GM23338 (cell line): Measurements from ENCODE around the gene ADCY7. TPM values are rescaled to one million over a fixed set of nuclear protein-coding genes. Genes with fewer than 3 reads are reported as not detected.

Source experiments
- ATAC-seq: fragments of 200-7000 bp; cut with Tn5 transposase; 3 replicates; pipeline ENCODE4 v1.9.1; 2020
- DNase-seq: peaks from one replicate; pipeline ENCODE4 v3.0.0-alpha.2; 2015; ENCODE audit warnings: low spot score
- H2AFZ ChIP-seq: fragments of 200-600 bp; sonication (generic); 2 replicates; pipeline ENCODE4 v1.8.0; 2016; ENCODE audit warnings: antibody characterized with exemption, mild to moderate bottlenecking, moderate library complexity
- H3F3A ChIP-seq: fragments of 200-600 bp; sonication (generic); replicated peaks from 2 replicates; pipeline ENCODE4 v1.8.0; 2017; ENCODE audit warnings: antibody characterized with exemption, mixed run types, low read depth
- H3K27ac ChIP-seq: fragments of 200-600 bp; sonication (generic); 2 replicates; pipeline ENCODE4 v1.6.1; 2016; ENCODE audit warnings: low read depth
- H3K27me3 ChIP-seq: fragments of 200-600 bp; sonication (generic); 2 replicates; pipeline ENCODE4 v1.8.0; 2016; ENCODE audit warnings: mild to moderate bottlenecking, mixed run types, moderate library complexity; ENCODE audit not compliant: insufficient read depth
- H3K36me3 ChIP-seq: fragments of 200-600 bp; sonication (generic); 2 replicates; pipeline ENCODE4 v1.8.0; 2016; ENCODE audit warnings: mild to moderate bottlenecking; ENCODE audit not compliant: insufficient read depth
- H3K4me1 ChIP-seq: fragments of 200-600 bp; sonication (generic); 2 replicates; pipeline ENCODE4 v1.8.0; 2016; ENCODE audit warnings: mild to moderate bottlenecking, moderate library complexity; ENCODE audit not compliant: insufficient read depth
- H3K4me2 ChIP-seq: fragments of 200-600 bp; sonication (generic); 2 replicates; pipeline ENCODE4 v1.7.1; 2017; ENCODE audit warnings: mixed run types
- H3K4me3 ChIP-seq: fragments of 200-600 bp; sonication (generic); 2 replicates; pipeline ENCODE4 v1.6.1; 2016; ENCODE audit warnings: mixed run types
- H3K79me2 ChIP-seq: fragments of 200-600 bp; sonication (generic); replicated peaks from 2 replicates; pipeline ENCODE4 v1.8.0; 2017; ENCODE audit warnings: mild to moderate bottlenecking; ENCODE audit not compliant: insufficient read depth
- H3K9me2 ChIP-seq: fragments of 200-600 bp; sonication (generic); 2 replicates; pipeline ENCODE4 v1.8.0; 2017; ENCODE audit not compliant: insufficient read depth
- H4K20me1 ChIP-seq: fragments of 200-600 bp; sonication (generic); replicated peaks from 2 replicates; pipeline ENCODE4 v1.8.0; 2017; ENCODE audit warnings: mild to moderate bottlenecking; ENCODE audit not compliant: insufficient read depth
- H3K27ac Mint-ChIP-seq: 2 replicates; pipeline ENCODE4 v1.8.0; 2020; ENCODE audit warnings: inconsistent platforms, mild to moderate bottlenecking, moderate library complexity, mixed read lengths
- H3K27me3 Mint-ChIP-seq: 3 replicates; pipeline ENCODE4 v1.8.0; 2022; ENCODE audit warnings: low read depth, mild to moderate bottlenecking, moderate library complexity, mixed read lengths, inconsistent platforms; ENCODE audit not compliant: insufficient read depth, poor library complexity
- H3K36me3 Mint-ChIP-seq: 3 replicates; pipeline ENCODE4 v1.8.0; 2021; ENCODE audit warnings: low read depth, mild to moderate bottlenecking, inconsistent platforms, moderate library complexity, mixed read lengths
- H3K4me1 Mint-ChIP-seq: 3 replicates; pipeline ENCODE4 v1.8.0; 2020; ENCODE audit warnings: mild to moderate bottlenecking, inconsistent platforms, mixed read lengths
- H3K4me3 Mint-ChIP-seq: 3 replicates; pipeline ENCODE4 v1.8.0; 2021; ENCODE audit warnings: moderate library complexity, mild to moderate bottlenecking, inconsistent platforms, mixed read lengths
- H3K9me3 Mint-ChIP-seq: 3 replicates; pipeline ENCODE4 v1.8.0; 2020; ENCODE audit warnings: moderate library complexity, mild to moderate bottlenecking, inconsistent platforms, mixed read lengths
- CREB1 ChIP-seq: fragments of 250-450 bp; sonication (Bioruptor Pico); IDR thresholded peaks from 2 replicates; pipeline ENCODE4 v1.5.0; 2020; ENCODE audit warnings: low read depth, mild to moderate bottlenecking, moderate library complexity
- CTCF ChIP-seq, 2 experiments: fragments of 200-600 bp in 1 of 2; sonication (generic) in 1 of 2; conservative IDR thresholded peaks; 2 replicates each; pipeline versions ENCODE4 v1.5.1 to v1.6.1; 2016 to 2017; ENCODE audit warnings: antibody characterized with exemption in 2 of 2, low read depth in 2 of 2, mild to moderate bottlenecking in 2 of 2, moderate library complexity in 1 of 2
- ETS1 ChIP-seq: IDR thresholded peaks from 2 replicates; pipeline ENCODE4 v1.6.1; 2016; ENCODE audit warnings: antibody characterized with exemption
- EZH2 ChIP-seq: fragments of 200-600 bp; sonication (generic); IDR thresholded peaks from one replicate; pipeline ENCODE4 v1.8.0; 2017; ENCODE audit warnings: antibody characterized with exemption, mild to moderate bottlenecking, low read depth; ENCODE audit not compliant: unreplicated experiment
- JUNB ChIP-seq: IDR thresholded peaks from one replicate; pipeline ENCODE4 v1.6.1; 2016; ENCODE audit warnings: antibody characterized with exemption; ENCODE audit not compliant: unreplicated experiment
- POLR2AphosphoS5 ChIP-seq: IDR thresholded peaks from 2 replicates; pipeline ENCODE4 v1.6.1; 2016; ENCODE audit warnings: antibody characterized with exemption, low read depth
- ZNF114 ChIP-seq: fragments of 250-450 bp; sonication (Bioruptor Pico); IDR thresholded peaks from 2 replicates; pipeline ENCODE4 v1.5.0; 2020; ENCODE audit warnings: mild to moderate bottlenecking, moderate library complexity
- ZNF331 ChIP-seq: fragments of 250-450 bp; sonication (Bioruptor Pico); IDR thresholded peaks from 2 replicates; pipeline ENCODE4 v1.5.0; 2020; ENCODE audit warnings: low read depth, mild to moderate bottlenecking, moderate library complexity
- polyA plus RNA-seq: library from polyadenylated mRNA; unstranded; fragments of >200 nt; fragmentation: Nextera tagmentation; extraction: Ambion mirVana; gene quantifications from 2 replicates; pipeline ENCODE4 v1.2.1, GENCODE V29; 2016
- total RNA-seq: library from RNA; depleted of rRNA; stranded (reverse); fragments of >200 nt; shearing (Covaris generic); gene quantifications from 2 replicates; pipeline ENCODE4 v1.2.3, GENCODE V29; 2014

Gene ADCY7
- total and polyA plus RNA-seq, 2 experiments from 2014 or later, result 2.4 to 10.5 TPM

- Histone ChIP-seq H3K27me3 (no peaks in the 10 kb centered on the region), H3K4me1 (no peaks in the 10 kb centered on the region), H3F3A (no peaks in the 10 kb centered on the region), H2AFZ (no peak overlapping the region), H3K9me2 (no peaks in the 10 kb centered on the region), H3K36me3 (peaks cover 42% of the 10 kb centered on the region), H3K79me2 (no peaks in the 10 kb centered on the region), H4K20me1 (0 out of 2 replicates have a peak, but pooled peaks cover 4% of the 10 kb centered on the region), H3K27ac (no peak overlapping the region), H3K4me2 (no peak overlapping the region), H3K4me3 (no peak overlapping the region)
- H3K27me3 Mint-ChIP-seq, result peaks cover 5% of the 10 kb centered on the region
- no peak overlapping the region for H3K27ac Mint-ChIP-seq
- no peak for DNase-seq
- no peaks in the 10 kb centered on the region for H3K4me1 Mint-ChIP-seq
- H3K4me3 Mint-ChIP-seq, result no peak overlapping the region
- H3K36me3 Mint-ChIP-seq, result peaks cover 56% of the 10 kb centered on the region
- no peak for TF ChIP-seq POLR2AphosphoS5
- TF ChIP-seq ZNF114, result no peak
- TF ChIP-seq JUNB, result no peak
- no peak for TF ChIP-seq CTCF (conservative IDR thresholded peaks at IDR 0.05; ENCODE audit: low read depth in 2 of 2)
- TF ChIP-seq EZH2, result no peak
- ATAC-seq, result no peak
- no peaks in the 10 kb centered on the region for H3K9me3 Mint-ChIP-seq
These were observed 50.7 kb downstream of the ADCY7 start for GRCh38 chr16:50316848-50317630.

GRCh38 chr16:50318796-50319578, 52.6 kb downstream of the ADCY7 start:
- no peaks in the 10 kb centered on the region for H3K79me2 ChIP-seq
- H3K4me3 Mint-ChIP-seq, result no peak overlapping the region
- no peaks in the 10 kb centered on the region for H3K9me3 Mint-ChIP-seq
- H3K36me3 Mint-ChIP-seq, result peaks cover 68% of the 10 kb centered on the region
- H3K36me3 ChIP-seq, result peaks cover 42% of the 10 kb centered on the region
- ATAC-seq (no peak), DNase-seq (no peak)
- H3K27ac Mint-ChIP-seq, result no peak overlapping the region
- H3F3A ChIP-seq, result no peaks in the 10 kb centered on the region
- no peak overlapping the region for H3K4me3 ChIP-seq
- no peak for TF ChIP-seq JUNB
- no peak for TF ChIP-seq CREB1 (CRISPR knock-in tag)
- no peak overlapping the region for H3K4me2 ChIP-seq
- 0 out of 2 replicates have a peak, but pooled peaks cover 4% of the 10 kb centered on the region for H4K20me1 ChIP-seq
- H3K9me2 ChIP-seq, result no peaks in the 10 kb centered on the region
- no peak overlapping the region for H3K27ac ChIP-seq
- H3K4me1 ChIP-seq, result no peaks in the 10 kb centered on the region
- no peak overlapping the region for H2AFZ ChIP-seq
- H3K27me3 Mint-ChIP-seq, result no peaks in the 10 kb centered on the region
- no peaks in the 10 kb centered on the region for H3K27me3 ChIP-seq
- H3K4me1 Mint-ChIP-seq, result no peaks in the 10 kb centered on the region

- Histone ChIP-seq H3F3A (no peaks in the 10 kb centered on the region), H3K27me3 (no peaks in the 10 kb centered on the region), H4K20me1 (0 out of 2 replicates have a peak, but pooled peaks cover 4% of the 10 kb centered on the region), H3K36me3 (peaks cover 50% of the 10 kb centered on the region), H3K4me3 (no peak overlapping the region), H3K9me2 (no peaks in the 10 kb centered on the region), H3K27ac (no peak overlapping the region), H2AFZ (no peak overlapping the region), H3K4me2 (no peak overlapping the region), H3K79me2 (no peaks in the 10 kb centered on the region), H3K4me1 (no peaks in the 10 kb centered on the region)
- no peaks in the 10 kb centered on the region for H3K4me1 Mint-ChIP-seq
- H3K27ac Mint-ChIP-seq, result no peak overlapping the region
- H3K36me3 Mint-ChIP-seq, result peaks cover 74% of the 10 kb centered on the region
- H3K9me3 Mint-ChIP-seq, result no peaks in the 10 kb centered on the region
- no peak overlapping the region for H3K4me3 Mint-ChIP-seq
- no peak for DNase-seq
- no peak for ATAC-seq
- H3K27me3 Mint-ChIP-seq, result no peaks in the 10 kb centered on the region
- TF ChIP-seq CTCF (conservative IDR thresholded peaks at IDR 0.05; ENCODE audit: low read depth in 2 of 2) (no peak), ZNF331 (no peak), JUNB (no peak), CREB1 (CRISPR knock-in tag) (no peak), ETS1 (no peak)
These were observed 54.0 kb downstream of the ADCY7 start for GRCh38 chr16:50320310-50320709.
